RWPE1 (cell line): ENCODE results near the gene ZFAND3.

Experiments
- CTCF ChIA-PET: fragments of 350-600 bp; sonication (Branson Sonifier 250); formaldehyde crosslinking; extraction: SDS; loops from one replicate; lab custom pipeline; 2021; lab: Yijun Ruan, JAX
- POLR2A ChIA-PET: fragments of 400-600 bp; formaldehyde crosslinking; extraction: SDS; loops from one replicate; lab custom pipeline; 2020; ENCODE audit warnings: antibody characterized with exemption; ENCODE audit not compliant: low non-redundant PET; lab: Yijun Ruan, JAX
- DNase-seq: peaks from one replicate; pipeline ENCODE4 v3.0.0; 2012; ENCODE audit warnings: low spot score
- H3K27ac ChIP-seq: fragments of 450-650 bp; 2 replicates; pipeline ENCODE4 v1.5.1; 2017
- TF ChIP-seq, protein P1 (sequence below): fragments of 450-650 bp; conservative IDR thresholded peaks from 2 replicates; pipeline ENCODE4 v1.5.1; 2017; ENCODE audit warnings: low read depth, mild to moderate bottlenecking

Gene ZFAND3

DNA sequence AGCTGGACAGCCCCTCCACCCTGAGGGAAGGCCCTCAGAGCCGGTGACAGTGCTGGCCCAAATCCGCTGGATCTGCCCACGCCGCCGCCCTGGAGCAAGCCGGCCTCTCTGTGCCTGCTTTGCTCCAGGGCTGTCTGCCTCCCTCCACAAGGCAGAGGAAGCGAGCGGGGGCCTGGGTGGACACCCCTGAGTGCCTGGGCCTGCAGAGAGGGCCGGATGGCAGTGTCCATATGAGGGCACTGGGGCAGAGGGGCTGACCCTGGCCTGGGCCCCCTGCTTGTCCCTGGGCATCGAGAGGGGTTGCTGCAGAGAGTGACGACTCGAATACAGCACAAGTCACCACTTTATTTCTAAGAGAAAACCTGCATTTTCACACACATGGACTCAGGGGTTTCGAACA is 348.6 kb downstream of the ZFAND3 start:
- CTCF ChIA-PET, result no interaction called here

DNA sequence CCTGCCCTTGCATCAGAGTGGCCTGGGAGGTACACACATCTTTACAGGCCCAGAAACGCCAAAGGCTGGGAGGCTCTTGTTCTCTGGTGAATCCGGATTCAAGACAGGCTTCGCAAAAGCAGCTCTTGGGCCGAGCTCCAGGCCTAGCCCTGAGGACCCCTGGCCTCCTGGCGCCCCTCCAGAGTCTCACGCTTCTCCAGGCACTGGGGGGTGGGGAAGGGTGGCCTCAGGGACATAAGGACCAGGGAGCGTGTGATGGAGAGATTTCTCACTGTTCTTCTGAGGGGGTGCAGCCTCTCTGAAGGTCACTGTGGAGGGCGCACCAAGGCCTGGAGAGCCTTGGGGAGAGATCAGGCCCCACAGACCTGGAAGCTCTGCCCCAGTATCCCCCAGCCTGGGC is 349.2 kb downstream of the ZFAND3 start:
- no peak for DNase-seq
- CTCF ChIA-PET, result no interaction called here
- POLR2A ChIA-PET, result no interaction called here
- no peak overlapping the region for H3K27ac ChIP-seq
- TF ChIP-seq, protein P1, sequence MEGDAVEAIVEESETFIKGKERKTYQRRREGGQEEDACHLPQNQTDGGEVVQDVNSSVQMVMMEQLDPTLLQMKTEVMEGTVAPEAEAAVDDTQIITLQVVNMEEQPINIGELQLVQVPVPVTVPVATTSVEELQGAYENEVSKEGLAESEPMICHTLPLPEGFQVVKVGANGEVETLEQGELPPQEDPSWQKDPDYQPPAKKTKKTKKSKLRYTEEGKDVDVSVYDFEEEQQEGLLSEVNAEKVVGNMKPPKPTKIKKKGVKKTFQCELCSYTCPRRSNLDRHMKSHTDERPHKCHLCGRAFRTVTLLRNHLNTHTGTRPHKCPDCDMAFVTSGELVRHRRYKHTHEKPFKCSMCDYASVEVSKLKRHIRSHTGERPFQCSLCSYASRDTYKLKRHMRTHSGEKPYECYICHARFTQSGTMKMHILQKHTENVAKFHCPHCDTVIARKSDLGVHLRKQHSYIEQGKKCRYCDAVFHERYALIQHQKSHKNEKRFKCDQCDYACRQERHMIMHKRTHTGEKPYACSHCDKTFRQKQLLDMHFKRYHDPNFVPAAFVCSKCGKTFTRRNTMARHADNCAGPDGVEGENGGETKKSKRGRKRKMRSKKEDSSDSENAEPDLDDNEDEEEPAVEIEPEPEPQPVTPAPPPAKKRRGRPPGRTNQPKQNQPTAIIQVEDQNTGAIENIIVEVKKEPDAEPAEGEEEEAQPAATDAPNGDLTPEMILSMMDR, result no peak

More for the DNA sequence above, 348.6 kb downstream of the ZFAND3 start:
- TF ChIP-seq, protein P1, result no peak
- POLR2A ChIA-PET, result no interaction called here
- DNase-seq, result no peak
- no peak overlapping the region for H3K27ac ChIP-seq

DNA sequence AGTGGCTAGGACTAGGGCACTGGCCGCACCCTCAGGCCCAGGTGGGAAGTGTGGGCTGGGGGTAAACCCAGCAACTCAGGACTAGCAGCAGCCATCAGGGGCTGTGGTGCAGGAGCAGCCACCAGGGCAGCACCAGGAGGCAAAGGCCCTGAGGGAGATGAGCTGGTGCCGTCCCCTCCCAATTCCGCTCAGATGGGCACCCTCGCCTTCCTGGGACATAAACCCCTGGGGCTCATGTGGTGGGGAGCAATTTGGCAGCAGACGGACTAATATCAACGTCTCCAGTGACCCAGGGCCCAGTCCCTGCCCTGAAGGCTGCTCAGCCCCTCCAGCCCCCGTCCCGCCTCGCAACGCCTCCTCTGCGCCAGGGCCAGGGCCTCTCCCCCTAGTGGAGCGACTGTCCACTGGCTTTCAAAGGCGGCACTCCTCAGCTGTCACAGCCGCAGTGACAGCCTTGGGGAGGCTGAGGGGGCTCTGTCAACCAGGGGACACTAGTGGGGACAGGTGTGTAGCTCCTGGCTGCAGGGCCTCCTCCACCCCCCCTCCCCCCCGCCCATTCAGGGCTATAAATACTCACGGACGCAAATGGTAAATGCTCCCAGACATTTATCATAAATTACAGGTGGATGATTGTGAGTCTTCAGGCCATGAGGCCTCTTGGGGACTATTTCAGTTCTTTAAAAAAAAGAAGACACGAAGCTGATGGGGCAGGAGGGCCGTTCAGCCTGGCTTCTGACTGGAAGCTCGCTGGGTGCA is 349.9 kb downstream of the ZFAND3 start:
- no peak for DNase-seq
- TF ChIP-seq, protein P1, result no peak
- ChIA-PET CTCF (no interaction called here), POLR2A (no interaction called here)
- H3K27ac ChIP-seq, result no peak overlapping the region

DNA sequence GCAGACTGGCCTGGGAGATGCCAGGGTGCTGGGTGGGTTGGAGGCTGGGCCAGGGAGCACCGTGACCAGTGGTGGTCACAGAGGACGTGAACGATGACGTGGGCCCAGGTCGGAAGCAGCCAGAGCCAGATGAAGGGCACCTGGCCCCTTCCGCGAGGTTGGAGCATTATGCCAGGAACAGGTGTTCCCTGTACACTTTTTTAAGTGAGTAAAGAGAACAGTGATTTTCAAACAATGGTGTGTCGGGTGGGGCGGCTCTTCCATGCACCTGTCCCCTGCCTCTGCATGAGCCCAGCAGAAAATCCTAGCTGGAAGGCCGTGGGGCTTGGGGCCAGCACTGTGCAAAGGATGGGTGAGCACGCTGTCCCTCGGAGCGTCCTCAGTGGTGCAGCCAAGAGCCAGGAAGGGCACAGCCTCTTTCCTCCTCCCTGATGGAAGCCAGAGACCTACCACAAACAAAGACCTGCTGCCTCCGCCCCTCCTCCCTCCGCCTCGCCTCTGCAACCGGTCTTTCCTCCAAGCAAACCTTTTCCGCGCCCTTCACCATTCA is 350.5 kb downstream of the ZFAND3 start:
- H3K27ac ChIP-seq, result no peak overlapping the region
- ChIA-PET POLR2A (no interaction called here), CTCF (no interaction called here)
- DNase-seq, result no peak
- TF ChIP-seq, protein P1, result no peak

DNA sequence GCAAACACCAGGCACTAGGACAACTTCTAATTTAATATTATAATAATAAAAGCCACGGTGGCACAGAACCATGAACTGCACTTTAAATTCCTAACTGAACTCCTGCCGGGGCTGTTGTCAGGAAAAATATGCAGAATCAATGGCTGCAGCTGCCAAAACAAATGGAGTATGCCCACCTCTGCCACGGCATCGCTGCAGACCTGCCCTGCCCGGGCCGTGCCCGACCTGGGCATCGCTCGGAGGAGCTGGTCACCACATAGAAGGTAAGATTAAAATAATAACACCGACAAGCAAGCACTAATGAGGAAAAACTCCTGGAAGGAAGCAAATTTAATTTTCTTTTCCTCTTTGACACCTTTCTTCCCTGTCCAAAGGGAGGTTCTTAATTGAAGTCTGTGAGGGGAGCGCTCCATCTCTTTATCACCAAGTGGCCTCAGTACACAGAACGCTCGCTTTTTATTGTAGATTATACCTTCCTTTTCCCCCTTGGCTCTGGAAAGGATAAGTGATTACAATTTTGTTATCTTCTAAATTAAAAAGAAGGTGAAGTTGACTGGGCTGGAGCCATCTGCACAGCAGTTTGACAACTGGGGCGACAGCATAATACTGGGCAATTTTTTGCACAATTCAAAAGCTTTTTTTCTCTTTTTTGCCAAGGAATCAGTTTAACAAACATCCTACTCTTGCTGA is 351.3 kb downstream of the ZFAND3 start:
- H3K27ac ChIP-seq, result no peak overlapping the region
- DNase-seq, result no peak
- CTCF ChIA-PET, result no interaction called here
- POLR2A ChIA-PET, result no interaction called here
- TF ChIP-seq, protein P1, result no peak

DNA sequence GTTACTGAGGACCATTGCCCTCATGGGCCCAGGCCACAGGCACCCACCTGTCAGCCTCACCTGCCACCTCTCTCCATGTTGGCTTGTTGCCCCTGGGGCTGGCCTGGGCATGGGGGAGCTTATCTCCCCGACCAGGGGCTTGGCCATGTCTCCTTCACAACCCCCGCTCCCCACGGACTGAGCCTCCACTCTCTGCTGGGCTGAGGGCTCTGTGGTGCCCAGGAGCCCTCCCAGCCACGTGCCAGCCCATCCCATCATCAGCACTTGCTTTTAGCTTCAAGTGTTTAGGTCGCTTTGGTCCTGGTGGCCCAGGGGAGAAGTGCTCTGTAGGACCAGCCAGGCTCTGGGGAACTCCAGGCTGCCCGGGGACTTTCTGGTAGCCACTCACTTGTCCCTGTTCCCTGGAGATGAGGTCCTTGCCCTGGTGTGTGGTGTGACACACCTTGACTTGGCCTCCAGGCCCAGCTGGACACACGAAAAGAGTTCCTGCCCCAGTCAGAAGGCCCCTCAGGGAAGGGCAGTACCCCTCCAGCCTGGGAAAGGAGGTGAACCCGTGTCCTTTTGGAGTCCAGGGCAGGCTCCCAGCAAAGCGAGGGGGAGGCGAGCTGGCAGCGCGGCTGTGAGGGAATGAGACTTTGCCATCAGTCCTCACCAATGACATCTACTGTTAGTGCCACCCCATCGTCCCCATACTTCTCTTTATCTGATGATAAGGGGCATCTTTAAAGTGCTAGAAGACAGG is 352.6 kb downstream of the ZFAND3 start:
- ChIA-PET CTCF (interaction anchor here (0.5 to 0.8 kb wide), 4 partner anchors 18 to 667 kb away, joined by 3 read pairs; no protein-coding TSS in a partner anchor), POLR2A (no interaction called here)
- TF ChIP-seq, protein P1, result no peak
- no peak overlapping the region for H3K27ac ChIP-seq
- DNase-seq, result no peak
